ENCODE results near the gene ADCK2.
A peak's percentile ranks its signal among the peaks of the same experiment; 100 is the strongest.
"Not testable (repeated sequence)": the region's sequence is repeated elsewhere in the genome, so short reads cannot be mapped to it uniquely, and the experiment has no call there.

Gene ADCK2, protein sequence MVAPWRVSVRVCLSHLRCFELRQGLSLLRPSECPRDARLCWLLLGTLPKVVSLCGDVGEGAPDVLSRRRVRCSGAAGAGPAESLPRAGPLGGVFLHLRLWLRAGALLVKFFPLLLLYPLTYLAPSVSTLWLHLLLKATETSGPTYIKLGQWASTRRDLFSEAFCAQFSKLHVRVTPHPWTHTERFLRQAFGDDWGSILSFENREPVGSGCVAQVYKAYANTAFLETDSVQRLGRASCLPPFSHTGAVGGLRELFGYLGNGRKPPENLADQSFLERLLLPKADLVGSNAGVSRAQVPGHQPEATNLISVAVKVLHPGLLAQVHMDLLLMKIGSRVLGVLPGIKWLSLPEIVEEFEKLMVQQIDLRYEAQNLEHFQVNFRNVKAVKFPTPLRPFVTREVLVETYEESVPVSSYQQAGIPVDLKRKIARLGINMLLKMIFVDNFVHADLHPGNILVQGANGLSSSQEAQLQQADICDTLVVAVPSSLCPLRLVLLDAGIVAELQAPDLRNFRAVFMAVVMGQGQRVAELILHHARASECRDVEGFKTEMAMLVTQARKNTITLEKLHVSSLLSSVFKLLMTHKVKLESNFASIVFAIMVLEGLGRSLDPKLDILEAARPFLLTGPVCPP
- 13.2 to 130 (median 67.7) reads per million in 18 experiments for total RNA-seq

- peak; percentile 30 to 65 for DNase-seq
These were observed at the start of gene ADCK2 for GRCh38 chr7:140672382-140673062. ADCK2 (plus strand) TSS chr7:140672945; CDS start chr7:140673331, 386 bp downstream.

DNA sequence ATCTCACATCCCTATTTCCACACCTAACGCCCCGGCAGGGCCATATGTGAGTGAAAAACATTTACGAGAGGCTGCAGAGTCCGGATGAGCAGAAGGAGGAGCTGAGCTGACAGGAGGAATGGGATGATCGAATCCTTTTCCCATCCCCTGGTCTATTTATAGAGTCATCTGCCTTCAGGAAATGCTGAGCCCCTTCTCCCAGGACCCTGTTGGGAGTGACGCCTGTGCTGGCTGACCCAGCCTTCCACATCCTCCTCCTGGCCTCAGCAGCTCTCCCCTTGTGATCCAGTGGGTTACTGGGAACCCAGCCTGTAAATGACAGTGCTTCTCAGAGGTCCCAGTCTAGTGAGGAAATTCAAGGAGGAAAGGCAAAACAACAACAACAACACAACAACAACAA, 48.8 kb upstream of the ADCK2 start:
- no peak for DNase-seq

GRCh38 chr7:140624392-140625191, 48.2 kb upstream of the ADCK2 start:
- DNase-seq: no peak

GRCh38 chr7:140625192-140625558, 47.6 kb upstream of the ADCK2 start:
- DNase-seq: not testable (repeated sequence)

DNA sequence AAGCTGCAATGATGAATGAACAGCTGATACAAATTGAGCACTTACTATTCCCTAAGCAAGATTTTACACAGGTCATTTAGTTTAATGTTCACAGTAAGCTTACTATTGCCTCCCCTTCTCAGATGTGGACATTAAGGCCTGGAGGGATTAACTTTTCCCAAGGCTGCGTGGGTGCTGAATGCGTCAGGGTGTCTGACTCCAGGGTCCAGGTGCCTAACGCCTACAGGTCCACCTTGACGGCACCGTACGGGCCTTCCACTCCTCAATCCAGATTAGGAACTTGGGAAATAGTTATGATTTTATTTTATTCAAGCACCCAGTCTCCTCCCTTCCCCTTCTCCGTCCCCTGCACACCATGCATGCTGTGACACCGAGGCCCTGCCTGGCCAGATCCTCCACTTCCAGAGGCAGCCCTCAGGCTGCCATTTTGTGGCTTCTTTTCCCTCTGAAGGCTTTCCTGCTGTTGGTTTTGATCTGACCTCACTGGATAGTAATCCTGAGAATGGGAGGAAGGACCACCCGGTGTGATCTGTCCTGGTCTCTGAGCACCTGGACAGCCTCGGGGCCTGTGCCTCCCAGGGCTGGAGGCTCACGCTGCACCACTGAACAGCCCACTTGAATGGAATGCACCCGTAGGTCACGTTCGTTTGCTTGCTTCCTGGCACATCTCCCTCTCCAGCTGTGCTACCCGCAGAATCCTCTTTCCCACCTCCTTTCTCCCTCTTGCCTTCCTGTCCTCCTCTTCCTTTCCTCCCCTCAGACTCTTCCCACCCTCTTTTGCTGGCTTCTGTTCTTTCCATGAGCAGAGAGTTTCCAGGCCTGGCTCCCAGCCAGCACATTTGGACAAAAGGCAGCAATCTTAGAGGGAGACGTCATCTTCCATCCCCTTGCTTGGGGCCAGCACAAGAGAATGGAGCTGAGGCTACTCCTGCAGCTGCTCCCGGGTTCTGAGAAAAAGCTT, 46.6 kb upstream of the ADCK2 start:
- no peak for DNase-seq

DNA sequence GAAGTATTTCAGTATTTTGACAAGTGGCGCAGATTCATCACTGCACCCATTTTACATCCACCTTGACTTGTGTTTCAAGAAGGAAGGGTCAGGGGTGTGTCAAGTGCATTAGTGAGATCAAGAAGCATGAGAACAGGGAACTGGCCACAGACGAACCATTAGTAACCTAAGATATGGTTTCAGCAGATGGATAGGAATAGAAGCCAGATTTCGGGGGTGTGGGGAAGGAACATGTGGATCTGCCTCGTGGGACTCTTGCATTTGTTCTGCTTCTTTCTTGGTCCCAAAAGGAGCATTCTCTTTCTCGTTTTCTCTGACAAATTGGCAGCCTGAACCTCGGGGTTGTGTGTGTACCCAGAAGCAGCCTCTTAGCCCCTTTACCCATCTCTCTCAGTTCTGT, 41.7 kb upstream of the ADCK2 start:
- peak in 1 of 2 donors; percentile 44 for DNase-seq

- peak in 1 of 2 donors; percentile 42 for DNase-seq
These were observed 41.1 kb upstream of the ADCK2 start for GRCh38 chr7:140631602-140632001.

DNA sequence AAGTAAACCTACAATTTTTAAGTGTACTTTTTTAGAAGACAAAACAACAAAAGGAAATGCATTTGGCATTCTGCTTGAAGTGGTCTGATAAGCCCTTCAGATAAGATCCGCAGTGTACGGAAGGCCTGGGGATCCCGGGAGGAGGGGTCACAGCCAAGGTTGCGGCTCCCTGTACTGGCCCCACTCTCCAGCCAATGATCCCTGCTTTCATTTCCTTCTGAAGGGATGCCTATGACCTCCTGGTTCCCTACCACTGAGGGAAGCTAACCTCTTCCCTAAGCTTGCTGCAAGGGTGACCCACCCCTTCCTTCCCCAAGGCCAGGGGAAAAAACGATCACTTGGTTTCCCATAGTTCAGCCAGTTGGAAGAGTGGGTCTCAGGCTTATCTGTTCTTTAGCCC, 37.4 kb upstream of the ADCK2 start:
- DNase-seq: no peak

GRCh38 chr7:140635816-140636215, 36.9 kb upstream of the ADCK2 start:
- no peak for DNase-seq

GRCh38 chr7:140637400-140637799, 35.3 kb upstream of the ADCK2 start:
- peak in 1 of 2 donors; percentile 32 for DNase-seq

- DNase-seq: no peak
These were observed 34.5 kb upstream of the ADCK2 start for GRCh38 chr7:140638173-140638791.

- DNase-seq: peak; percentile 61 to 81
These were observed 33.2 kb upstream of the ADCK2 start for GRCh38 chr7:140639366-140640053.

DNA sequence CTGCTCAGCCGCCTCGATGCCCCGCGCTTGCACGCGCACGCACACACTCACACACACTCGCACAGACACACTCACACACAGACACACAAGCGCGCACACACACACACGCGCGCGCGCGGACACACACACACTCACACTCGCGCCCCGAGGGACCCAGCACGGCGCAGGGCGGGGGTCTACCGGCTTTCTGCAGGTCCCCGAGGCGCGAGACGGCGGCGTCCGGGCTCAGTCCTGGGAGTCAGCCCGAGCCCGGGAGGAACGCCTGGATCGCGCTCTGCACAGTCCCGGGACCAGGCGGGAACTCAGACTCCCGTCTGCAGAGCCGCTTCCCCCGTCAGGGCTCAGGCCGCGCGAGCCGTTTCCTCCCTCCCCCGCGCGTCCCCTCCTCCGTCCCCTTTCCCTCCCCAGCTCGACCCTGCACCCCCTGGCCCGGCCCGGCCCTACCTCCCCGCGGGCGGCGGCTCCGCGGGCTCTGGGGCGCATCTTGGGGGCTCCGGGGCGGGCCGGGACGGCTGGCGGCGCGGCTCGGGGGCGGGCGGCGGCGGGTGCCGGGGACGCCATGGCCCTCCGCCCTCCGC, 32.6 kb upstream of the ADCK2 start:
- peak in 1 of 2 donors; percentile 29 for DNase-seq

GRCh38 chr7:140640727-140641523, 31.8 kb upstream of the ADCK2 start, which contains the start of gene DENND2A:
DENND2A (minus strand) TSS chr7:140640813; CDS start chr7:140602397, 38,416 bp downstream.
- DNase-seq: no peak

- no peak for DNase-seq
These were observed 31.1 kb upstream of the ADCK2 start for GRCh38 chr7:140641524-140642195.

DNA sequence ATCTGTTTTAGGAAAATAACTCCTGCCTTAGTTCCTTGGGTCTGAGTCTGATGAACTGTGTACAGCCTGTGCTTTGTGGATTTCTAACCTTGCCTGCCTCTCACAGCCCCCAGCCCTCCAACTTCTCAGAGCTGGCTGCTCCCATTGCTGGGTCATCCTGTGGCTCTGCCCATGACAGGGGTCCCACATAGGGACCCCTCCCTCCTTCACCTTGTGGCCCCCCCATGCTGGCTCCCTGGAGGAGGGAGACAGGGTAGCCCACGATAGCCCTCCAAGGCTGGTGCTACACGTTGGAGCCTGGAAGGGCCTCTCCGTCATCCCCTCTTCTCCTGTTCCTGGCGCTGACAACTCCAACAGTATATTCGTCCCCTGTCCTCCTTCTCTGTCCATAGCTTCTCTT, 29.3 kb upstream of the ADCK2 start:
- DNase-seq: no peak

GRCh38 chr7:140644761-140645160, 28.0 kb upstream of the ADCK2 start:
- not testable (repeated sequence) for DNase-seq

Measured in inflammatory macrophage (primary cell).